GM19328 (cell line): ENCODE measurements around the gene BIVM.
"Not testable (repeated sequence)": the region's sequence is repeated elsewhere in the genome, so short reads cannot be mapped to it uniquely, and the experiment has no call there.

ENCODE experiments used
- ATAC-seq: cut with Tn5 transposase; IDR thresholded peaks from one replicate; pipeline ENCODE4 v1.9.1; 2021; ENCODE audit warnings: mild to moderate bottlenecking, moderate library complexity; ENCODE audit not compliant: unreplicated experiment

Gene BIVM

GRCh38 chr13:102798581-102799425, at the start of gene BIVM, which contains the start of gene POGLUT2:
Gene BIVM (plus strand): TSS chr13:102799119. CDS start chr13:102807268, 8,149 bp downstream.
Gene POGLUT2 (minus strand): TSS chr13:102798976. CDS start chr13:102798670, 306 bp downstream.
- peak; percentile 69 for ATAC-seq

- no peak for ATAC-seq
These were observed 47.0 kb upstream of the BIVM start for GRCh38 chr13:102751886-102752285.

- ATAC-seq, result no peak
These were observed 41.9 kb upstream of the BIVM start for GRCh38 chr13:102757006-102757405.

- ATAC-seq, result no peak
These were observed 40.1 kb upstream of the BIVM start for GRCh38 chr13:102758842-102759241.

- ATAC-seq, result no peak
These were observed 37.8 kb upstream of the BIVM start for GRCh38 chr13:102761071-102761470.

GRCh38 chr13:102763741-102764140, 35.2 kb upstream of the BIVM start:
- no peak for ATAC-seq

- ATAC-seq, result no peak
These were observed 30.0 kb upstream of the BIVM start for GRCh38 chr13:102768909-102769308.

GRCh38 chr13:102769679-102770078, 29.2 kb upstream of the BIVM start:
- no peak for ATAC-seq

GRCh38 chr13:102770435-102770834, 28.5 kb upstream of the BIVM start:
- ATAC-seq, result no peak

GRCh38 chr13:102771298-102772041, 27.4 kb upstream of the BIVM start:
- no peak for ATAC-seq

GRCh38 chr13:102772042-102772425, 26.9 kb upstream of the BIVM start:
- ATAC-seq, result no peak

GRCh38 chr13:102773441-102774213, 25.3 kb upstream of the BIVM start, which contains the start of gene TEX30:
Gene TEX30 (minus strand): TSS chr13:102773786. CDS start chr13:102770026, 3,760 bp downstream.
- peak; percentile 94 for ATAC-seq

- no peak for ATAC-seq
These were observed 24.7 kb upstream of the BIVM start for GRCh38 chr13:102774214-102774568.

GRCh38 chr13:102774591-102775520, 24.1 kb upstream of the BIVM start:
- ATAC-seq, result no peak

GRCh38 chr13:102776271-102776670, 22.6 kb upstream of the BIVM start:
- no peak for ATAC-seq

GRCh38 chr13:102777736-102778135, 21.2 kb upstream of the BIVM start:
- no peak for ATAC-seq

- ATAC-seq, result peak; percentile 40
These were observed 19.3 kb upstream of the BIVM start for GRCh38 chr13:102779436-102780159.

GRCh38 chr13:102780656-102781055, 18.3 kb upstream of the BIVM start:
- ATAC-seq, result not testable (repeated sequence)

- ATAC-seq, result no peak
These were observed 17.3 kb upstream of the BIVM start for GRCh38 chr13:102781591-102781990.
